Vagina (tissue), 2 donors: ENCODE results near the gene CLRN3.

Experiments
- POLR2A ChIP-seq, 2 donors: fragments of 450-650 bp; IDR thresholded peaks; one replicate each; pipeline ENCODE4 v1.6.1; 2017; ENCODE audit warnings: antibody characterized with exemption in 2 of 2, mild to moderate bottlenecking in 2 of 2, moderate library complexity in 2 of 2
- POLR2AphosphoS5 ChIP-seq, 2 donors: sonication (generic); formaldehyde crosslinking; IDR thresholded peaks; one replicate each; pipeline ENCODE4 v1.9.0; 2017; ENCODE audit warnings: antibody characterized with exemption in 2 of 2, mild to moderate bottlenecking in 2 of 2, low read depth in 1 of 2; ENCODE audit not compliant: insufficient read depth in 1 of 2
- TF ChIP-seq, protein P1 (sequence below), 3 experiments: fragments of 450-650 bp in 2 of 3; fragments of 200-600 bp in 1 of 3; sonication (generic) in 1 of 3; IDR thresholded peaks; one replicate each; pipeline ENCODE4 v1.5.1; 2017 to 2019; ENCODE audit warnings: antibody characterized with exemption in 3 of 3, mild to moderate bottlenecking in 2 of 3, moderate library complexity in 2 of 3

DNA sequence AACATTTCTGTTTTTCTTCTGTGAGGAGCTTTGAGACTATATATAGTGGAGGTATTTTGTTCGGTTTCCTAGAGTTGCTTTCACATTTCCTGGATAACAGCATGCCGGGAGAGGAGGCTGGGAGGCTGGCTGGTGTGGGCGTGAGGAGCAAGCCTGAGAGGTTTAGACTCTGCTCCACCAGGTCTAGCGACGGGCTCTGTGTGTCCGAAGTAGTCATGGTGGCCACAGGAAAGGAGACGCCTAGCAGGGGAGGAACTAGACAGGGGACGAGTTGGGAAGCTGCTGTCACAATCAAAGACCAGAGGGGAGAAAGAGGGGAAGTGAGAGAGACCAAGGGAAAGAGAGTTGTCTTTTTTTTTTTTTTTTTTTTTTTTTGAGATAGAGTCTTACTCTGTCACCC lies 33.7 kb upstream of the CLRN3 start:
- TF ChIP-seq, protein P1, sequence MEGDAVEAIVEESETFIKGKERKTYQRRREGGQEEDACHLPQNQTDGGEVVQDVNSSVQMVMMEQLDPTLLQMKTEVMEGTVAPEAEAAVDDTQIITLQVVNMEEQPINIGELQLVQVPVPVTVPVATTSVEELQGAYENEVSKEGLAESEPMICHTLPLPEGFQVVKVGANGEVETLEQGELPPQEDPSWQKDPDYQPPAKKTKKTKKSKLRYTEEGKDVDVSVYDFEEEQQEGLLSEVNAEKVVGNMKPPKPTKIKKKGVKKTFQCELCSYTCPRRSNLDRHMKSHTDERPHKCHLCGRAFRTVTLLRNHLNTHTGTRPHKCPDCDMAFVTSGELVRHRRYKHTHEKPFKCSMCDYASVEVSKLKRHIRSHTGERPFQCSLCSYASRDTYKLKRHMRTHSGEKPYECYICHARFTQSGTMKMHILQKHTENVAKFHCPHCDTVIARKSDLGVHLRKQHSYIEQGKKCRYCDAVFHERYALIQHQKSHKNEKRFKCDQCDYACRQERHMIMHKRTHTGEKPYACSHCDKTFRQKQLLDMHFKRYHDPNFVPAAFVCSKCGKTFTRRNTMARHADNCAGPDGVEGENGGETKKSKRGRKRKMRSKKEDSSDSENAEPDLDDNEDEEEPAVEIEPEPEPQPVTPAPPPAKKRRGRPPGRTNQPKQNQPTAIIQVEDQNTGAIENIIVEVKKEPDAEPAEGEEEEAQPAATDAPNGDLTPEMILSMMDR (IDR thresholded peaks at IDR 0.05) = no peak
- TF ChIP-seq POLR2A (IDR thresholded peaks at IDR 0.05) = no peak
- TF ChIP-seq POLR2AphosphoS5 (IDR thresholded peaks at IDR 0.05; ENCODE audit: insufficient read depth in 1 of 2, low read depth in 1 of 2) = no peak
